Measurements from ENCODE around the gene RFLNA.

Gene RFLNA

GRCh38 chr12:124303579-124304313 is 8.9 kb downstream of the RFLNA start:
- no peak for DNase-seq (ENCODE audit: low read depth)

GRCh38 chr12:124304314-124304790 is 9.5 kb downstream of the RFLNA start:
- no peak for DNase-seq (ENCODE audit: low read depth)

GRCh38 chr12:124305136-124305535 is 10.2 kb downstream of the RFLNA start:
- DNase-seq (ENCODE audit: low read depth) = no peak

- no peak for DNase-seq (ENCODE audit: low read depth)
Measured at GRCh38 chr12:124305776-124306685, 11.1 kb downstream of the RFLNA start.

- DNase-seq (ENCODE audit: low read depth) = no peak
Measured at GRCh38 chr12:124306686-124307555, 12.0 kb downstream of the RFLNA start.

- DNase-seq (ENCODE audit: low read depth) = no peak
Measured at GRCh38 chr12:124307556-124307825, 12.6 kb downstream of the RFLNA start.

GRCh38 chr12:124308741-124309140 is 13.8 kb downstream of the RFLNA start:
- no peak for DNase-seq (ENCODE audit: low read depth)

GRCh38 chr12:124309231-124309630 is 14.3 kb downstream of the RFLNA start:
- DNase-seq (ENCODE audit: low read depth) = no peak

GRCh38 chr12:124309744-124310143 is 14.9 kb downstream of the RFLNA start:
- DNase-seq (ENCODE audit: low read depth) = no peak

- no peak for DNase-seq (ENCODE audit: low read depth)
Measured at GRCh38 chr12:124310178-124310577, 15.3 kb downstream of the RFLNA start.

GRCh38 chr12:124310785-124311184 is 15.9 kb downstream of the RFLNA start:
- DNase-seq (ENCODE audit: low read depth) = no peak

GRCh38 chr12:124311292-124312109 is 16.6 kb downstream of the RFLNA start:
- no peak for DNase-seq (ENCODE audit: low read depth)

- DNase-seq (ENCODE audit: low read depth) = no peak
Measured at GRCh38 chr12:124312601-124313000, 17.7 kb downstream of the RFLNA start.

GRCh38 chr12:124314207-124314606 is 19.3 kb downstream of the RFLNA start:
- no peak for DNase-seq (ENCODE audit: low read depth)

- DNase-seq (ENCODE audit: low read depth) = no peak
Measured at GRCh38 chr12:124314766-124315165, 19.9 kb downstream of the RFLNA start.

GRCh38 chr12:124315372-124316044 is 20.6 kb downstream of the RFLNA start:
- no peak for DNase-seq (ENCODE audit: low read depth)

- DNase-seq (ENCODE audit: low read depth) = no peak
Measured at GRCh38 chr12:124316257-124316900, 21.5 kb downstream of the RFLNA start.

- DNase-seq (ENCODE audit: low read depth) = no peak
Measured at GRCh38 chr12:124317400-124317799, 22.5 kb downstream of the RFLNA start.

- no peak for DNase-seq (ENCODE audit: low read depth)
Measured at GRCh38 chr12:124318278-124319020, 23.6 kb downstream of the RFLNA start.
